ENCODE measurements around the gene MYO1D. TPM values are rescaled to one million over a fixed set of nuclear protein-coding genes. Genes with fewer than 3 reads are reported as not detected.
A peak's percentile ranks its signal among the peaks of the same experiment; 100 is the strongest.

MYO1D gene
- total RNA-seq, 1 experiment from 2014 or later, result 35.7 TPM

- Histone ChIP-seq H3K36me3 (ENCODE audit: control insufficient read depth in 1 of 2, insufficient read depth in 2 of 2, low read length in 2 of 2) (no peaks in the 10 kb centered on the region), H2AFZ (ENCODE audit: low read depth, low read length, poor library complexity, severe bottlenecking) (no peak overlapping the region), H3K27me3 (ENCODE audit: insufficient read depth, low read length) (no peaks in the 10 kb centered on the region), H4K20me1 (ENCODE audit: insufficient read depth) (no peaks in the 10 kb centered on the region), H3K79me2 (ENCODE audit: insufficient read depth, low read length) (no peaks in the 10 kb centered on the region), H3K9ac (ENCODE audit: low read length) (no peak overlapping the region), H3K4me3 (replicated peaks in 1 of 2; ENCODE audit: low read depth in 1 of 2, low read length in 2 of 2) (no peak overlapping the region), H3K9me3 (ENCODE audit: control insufficient read depth in 1 of 2, insufficient read depth in 1 of 2, low read depth in 1 of 2, low read length in 2 of 2) (no peaks in the 10 kb centered on the region), H3K4me1 (ENCODE audit: control insufficient read depth in 1 of 2, insufficient read depth in 2 of 2, low read length in 2 of 2) (peaks cover 27 to 43% of the 10 kb centered on the region in 2 experiments), H3K9me2 (ENCODE audit: insufficient read depth) (no peaks in the 10 kb centered on the region), H3K4me2 (ENCODE audit: low read length) (no peak overlapping the region), H3K27ac (ENCODE audit: low read depth, low read length) (no peak overlapping the region)
- intact Hi-C loops (cut with micrococcal nuclease), result no loop called here
- no peak for DNase-seq (ENCODE audit: low read depth, low spot score)
- no peak for TF ChIP-seq MAX (IDR thresholded peaks at IDR 0.05)
- TF ChIP-seq CEBPB (IDR thresholded peaks at IDR 0.05; ENCODE audit: low read depth), result no peak
- no peak for TF ChIP-seq CBX3 (IDR thresholded peaks at IDR 0.05; ENCODE audit: low read depth)
- no peak for TF ChIP-seq SIN3A (IDR thresholded peaks at IDR 0.05; ENCODE audit: low read depth)
- no peak for TF ChIP-seq REST (IDR thresholded peaks at IDR 0.05; ENCODE audit: low read depth)
- TF ChIP-seq SRF (IDR thresholded peaks at IDR 0.05; ENCODE audit: low read depth), result no peak
- ChIA-PET RAD21 (ENCODE audit: low non-redundant PET in 1 of 2, low total read pairs in 2 of 2, uncharacterized antibody in 2 of 2, unreplicated experiment in 2 of 2) (no interaction called here), CTCF (no interaction called here), POLR2A (no interaction called here)
- BruUV-seq (replicated peaks), result no TSS peak
- ATAC-seq, result no peak
These were observed 374.9 kb downstream of the MYO1D start for GRCh38 chr17:32502013-32502412.

GRCh38 chr17:32498391-32498790 is 378.5 kb downstream of the MYO1D start:
- ChIA-PET POLR2A (no interaction called here), RAD21 (ENCODE audit: low non-redundant PET in 1 of 2, low total read pairs in 2 of 2, uncharacterized antibody in 2 of 2, unreplicated experiment in 2 of 2) (no interaction called here), CTCF (no interaction called here)
- H3K9me3 ChIP-seq (ENCODE audit: control insufficient read depth in 1 of 2, insufficient read depth in 1 of 2, low read depth in 1 of 2, low read length in 2 of 2), result no peaks in the 10 kb centered on the region
- no peaks in the 10 kb centered on the region for H3K9me2 ChIP-seq (ENCODE audit: insufficient read depth)
- H2AFZ ChIP-seq (ENCODE audit: low read depth, low read length, poor library complexity, severe bottlenecking), result no peak overlapping the region
- DNase-seq (ENCODE audit: low read depth, low spot score) (no peak), ATAC-seq (no peak)
- intact Hi-C loops (cut with micrococcal nuclease), result no loop called here
- no peak overlapping the region for H3K27ac ChIP-seq (ENCODE audit: low read depth, low read length)
- no TSS peak for BruUV-seq (replicated peaks)
- H3K79me2 ChIP-seq (ENCODE audit: insufficient read depth, low read length), result no peaks in the 10 kb centered on the region
- no peaks in the 10 kb centered on the region for H3K27me3 ChIP-seq (ENCODE audit: insufficient read depth, low read length)
- no peaks in the 10 kb centered on the region for H4K20me1 ChIP-seq (ENCODE audit: insufficient read depth)
- H3K36me3 ChIP-seq (ENCODE audit: control insufficient read depth in 1 of 2, insufficient read depth in 2 of 2, low read length in 2 of 2), result no peaks in the 10 kb centered on the region
- peak overlapping the region; percentile 15; the same call in 1 of the 2 replicates for H3K4me2 ChIP-seq (ENCODE audit: low read length)
- peaks cover 14 to 40% of the 10 kb centered on the region in 2 experiments for H3K4me1 ChIP-seq (ENCODE audit: control insufficient read depth in 1 of 2, insufficient read depth in 2 of 2, low read length in 2 of 2)
- H3K4me3 ChIP-seq (replicated peaks in 1 of 2; ENCODE audit: low read depth in 1 of 2, low read length in 2 of 2), result no peak overlapping the region
- no peak overlapping the region for H3K9ac ChIP-seq (ENCODE audit: low read length)
- no peak for TF ChIP-seq SP1 (IDR thresholded peaks at IDR 0.05; ENCODE audit: low read depth)
- TF ChIP-seq EZH2 (IDR thresholded peaks at IDR 0.05), result no peak
- TF ChIP-seq MAX (IDR thresholded peaks at IDR 0.05), result no peak
- TF ChIP-seq CEBPB (IDR thresholded peaks at IDR 0.05; ENCODE audit: low read depth), result no peak
- no peak for TF ChIP-seq TCF7L2 (IDR thresholded peaks at IDR 0.05; ENCODE audit: borderline replicate concordance, extremely low read depth, insufficient read depth, insufficient read length)
- TF ChIP-seq CTCF (IDR thresholded peaks at IDR 0.05 in 2 of 3, conservative IDR thresholded peaks at IDR 0.05 in 1 of 3; ENCODE audit: borderline replicate concordance in 1 of 3, insufficient read depth in 1 of 3, low read depth in 2 of 3, low read length in 2 of 3), result no peak
- no peak for TF ChIP-seq POLR2A (IDR thresholded peaks at IDR 0.05; ENCODE audit: borderline replicate concordance, extremely low read depth, insufficient read depth, insufficient read length)
- no peak for TF ChIP-seq YY1 (IDR thresholded peaks at IDR 0.05; ENCODE audit: extremely low read depth, insufficient replicate concordance, low read depth, low read length)
- TF ChIP-seq EGR1 (IDR thresholded peaks at IDR 0.05; ENCODE audit: low read depth), result no peak

All from HCT116 (cell line).